ENCODE data around the gene HSPG2.

- no peak for TF ChIP-seq CTCF (IDR thresholded peaks at IDR 0.05)
- no peak for TF ChIP-seq EP300 (IDR thresholded peaks at IDR 0.05)
- TF ChIP-seq POLR2A (IDR thresholded peaks at IDR 0.05) = no peak
- no peak for TF ChIP-seq POLR2AphosphoS5 (IDR thresholded peaks at IDR 0.05)
These were observed 100.4 kb downstream of the HSPG2 start for GRCh38 chr1:21836729-21837128.

All from gastroesophageal sphincter (tissue), 3 donors.